Vagina (tissue), 2 donors: Measurements from ENCODE around the gene AIFM3.

Experiments used
- CTCF ChIP-seq, 3 experiments: fragments of 450-650 bp in 2 of 3; fragments of 200-600 bp in 1 of 3; sonication (generic) in 1 of 3; IDR thresholded peaks; one replicate each; pipeline ENCODE4 v1.5.1; 2017 to 2019; ENCODE audit warnings: antibody characterized with exemption in 3 of 3, mild to moderate bottlenecking in 2 of 3, moderate library complexity in 2 of 3
- POLR2A ChIP-seq, 2 donors: fragments of 450-650 bp; IDR thresholded peaks; one replicate each; pipeline ENCODE4 v1.6.1; 2017; ENCODE audit warnings: antibody characterized with exemption in 2 of 2, mild to moderate bottlenecking in 2 of 2, moderate library complexity in 2 of 2
- POLR2AphosphoS5 ChIP-seq, 2 donors: sonication (generic); formaldehyde crosslinking; IDR thresholded peaks; one replicate each; pipeline ENCODE4 v1.9.0; 2017; ENCODE audit warnings: antibody characterized with exemption in 2 of 2, mild to moderate bottlenecking in 2 of 2, low read depth in 1 of 2; ENCODE audit not compliant: insufficient read depth in 1 of 2

DNA sequence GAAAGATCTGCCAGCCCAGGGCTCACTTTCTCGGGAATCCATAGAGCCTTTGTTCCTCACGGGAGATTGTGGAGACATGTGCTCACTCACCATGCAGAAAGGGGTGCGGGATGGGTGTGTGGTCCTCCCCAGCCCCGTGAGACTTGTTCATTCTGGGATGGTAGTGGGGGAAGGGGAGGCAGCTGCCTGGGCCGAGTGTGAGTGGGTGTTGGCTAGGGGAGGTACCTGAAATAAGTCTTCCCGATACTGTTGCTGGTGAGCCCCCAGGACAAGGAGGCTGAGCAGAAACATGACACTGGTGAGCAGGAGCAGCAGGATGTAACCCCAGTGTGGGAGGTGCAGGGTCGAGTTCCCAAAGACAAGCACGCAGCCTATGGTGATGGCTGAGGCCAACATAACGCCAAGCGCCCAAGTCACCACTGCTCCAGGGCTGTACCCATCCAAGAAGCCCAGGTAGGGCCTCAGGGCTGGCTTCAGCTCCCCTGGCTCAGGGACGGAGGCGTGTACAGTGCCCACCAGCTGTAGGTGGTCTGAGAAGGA is 62.5 kb downstream of the AIFM3 start:
- TF ChIP-seq POLR2AphosphoS5 (IDR thresholded peaks at IDR 0.05; ENCODE audit: insufficient read depth in 1 of 2, low read depth in 1 of 2): no peak
- TF ChIP-seq CTCF (IDR thresholded peaks at IDR 0.05): no peak
- no peak for TF ChIP-seq POLR2A (IDR thresholded peaks at IDR 0.05)
